Stimulated activated CD8-positive, alpha-beta memory T cell treated with anti-CD3 and anti-CD28 coated beads, Interleukin-15, amount 100 ng/mL, for 48 hours (primary cell): ENCODE results near the gene SCN1A.
"Not testable (repeated sequence)": the region's sequence is repeated elsewhere in the genome, so short reads cannot be mapped to it uniquely, and the experiment has no call there.

Experiments used
- DNase-seq, 2 donors: peaks; one replicate each; pipeline ENCODE4 v3.0.0-alpha.2; 2020; ENCODE audit warnings: low read depth in 2 of 2

The SCN1A gene

GRCh38 chr2:166081131-166081632 is 46.6 kb downstream of the SCN1A start:
- DNase-seq = no peak

GRCh38 chr2:166074430-166074829 is 53.4 kb downstream of the SCN1A start:
- DNase-seq = no peak

DNA sequence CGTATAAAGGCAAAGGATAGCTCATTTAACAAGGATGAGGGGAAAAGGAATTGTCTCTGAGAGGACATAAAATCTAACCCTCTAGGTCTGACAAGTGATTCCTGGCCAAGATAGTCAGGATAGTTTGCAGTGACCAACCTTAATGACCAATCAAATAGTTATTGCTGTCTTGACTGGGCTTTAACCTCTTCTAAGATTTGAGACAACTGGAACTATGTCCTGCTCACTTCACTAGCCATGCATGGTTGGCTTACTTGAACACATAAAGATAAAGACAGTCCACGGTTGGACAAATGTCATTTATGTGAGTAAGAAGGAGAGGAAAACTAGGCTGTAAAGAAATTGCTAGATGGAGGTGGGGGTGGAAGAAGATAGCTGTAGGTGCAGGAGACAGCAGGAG is 53.8 kb downstream of the SCN1A start:
- no peak for DNase-seq

DNA sequence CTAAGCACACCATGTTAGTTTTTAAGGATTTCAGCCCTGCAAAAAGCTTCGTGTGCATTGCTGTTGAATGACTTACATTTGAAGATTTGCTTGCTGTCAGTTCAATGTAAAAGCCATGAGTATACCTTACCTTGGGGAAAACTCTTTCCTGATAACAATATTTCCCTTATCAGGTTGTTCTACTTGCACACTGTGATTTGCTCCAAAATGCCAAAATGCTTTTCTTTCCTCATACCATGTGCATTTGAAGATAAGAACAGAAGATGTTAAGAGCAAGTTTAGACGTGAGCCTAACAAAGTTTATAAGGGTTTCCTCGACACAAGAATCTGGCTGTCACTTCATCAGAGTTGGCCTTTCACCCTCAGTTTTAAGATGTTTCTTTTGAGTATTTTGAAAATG is 57.6 kb downstream of the SCN1A start:
- DNase-seq = no peak

GRCh38 chr2:166068981-166069380 is 58.8 kb downstream of the SCN1A start:
- DNase-seq = no peak

GRCh38 chr2:166067229-166067628 is 60.6 kb downstream of the SCN1A start:
- no peak for DNase-seq

- DNase-seq = no peak
Observed at GRCh38 chr2:166060191-166060590, 67.6 kb downstream of the SCN1A start.

DNA sequence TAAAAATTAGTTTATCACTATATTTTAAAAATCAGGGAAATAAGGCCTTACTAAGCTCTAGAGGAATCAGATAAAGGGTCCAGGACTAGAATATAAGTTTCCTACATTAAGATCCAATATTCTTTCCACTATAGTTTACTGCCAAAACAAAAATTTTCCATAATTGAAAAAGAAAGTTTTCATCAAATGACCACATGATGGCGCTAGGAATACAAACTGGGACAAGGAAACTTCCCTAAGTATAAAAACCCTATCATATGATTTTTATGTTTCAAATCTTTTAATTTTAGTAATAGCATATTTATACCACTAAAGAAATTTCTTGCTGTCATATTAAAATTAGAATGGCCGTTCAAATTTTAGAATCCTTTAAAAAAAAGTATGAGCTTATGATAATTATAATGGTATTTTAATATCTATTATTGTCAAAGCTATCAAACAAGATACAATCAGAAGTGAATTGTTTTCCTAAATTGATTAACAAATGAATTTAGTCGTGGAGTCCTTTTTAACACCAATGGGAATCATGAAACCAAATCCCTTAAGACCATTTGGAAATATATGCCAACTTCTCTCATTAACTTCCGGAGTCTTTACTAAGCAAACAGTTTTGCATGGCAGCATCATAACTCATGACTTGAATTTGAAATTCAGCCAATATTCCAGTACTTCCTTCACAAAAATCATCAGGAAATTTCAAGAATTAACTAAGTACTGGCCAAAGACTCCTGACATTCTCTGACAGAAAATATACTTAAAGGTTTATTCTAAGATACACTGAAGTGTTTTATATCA is 70.3 kb downstream of the SCN1A start:
- no peak for DNase-seq

- DNase-seq = no peak
Observed at GRCh38 chr2:166044853-166045483, 82.9 kb downstream of the SCN1A start.

DNA sequence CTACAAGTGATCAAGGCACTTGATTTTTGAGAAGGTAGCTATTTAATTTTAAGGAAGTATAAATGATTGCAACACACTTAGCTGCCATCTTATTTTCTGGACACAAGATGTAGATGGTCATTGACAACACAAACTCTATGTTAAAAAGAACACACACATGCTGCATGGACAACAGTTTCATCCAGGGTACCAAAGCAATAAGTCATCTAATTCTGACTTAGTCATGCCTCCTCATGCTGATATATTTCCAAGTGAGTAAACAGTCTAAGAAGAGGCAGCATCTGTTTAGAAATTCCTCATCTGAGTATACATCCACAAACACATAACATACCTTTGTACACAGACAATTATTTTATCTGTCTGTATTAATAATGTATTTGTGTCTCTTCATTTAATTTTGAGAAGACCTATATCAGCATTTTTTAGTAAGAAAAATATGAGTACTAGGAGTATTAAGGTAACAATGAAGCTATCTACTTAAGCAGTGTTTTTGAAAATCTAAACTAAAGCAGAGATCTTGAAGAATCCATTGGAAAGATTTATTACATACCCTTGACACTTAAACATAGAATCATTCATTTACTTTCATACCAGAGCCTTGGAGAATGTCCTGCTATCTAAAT is 84.9 kb downstream of the SCN1A start:
- no peak for DNase-seq

- no peak for DNase-seq
Observed at GRCh38 chr2:166042356-166042755, 85.5 kb downstream of the SCN1A start.

GRCh38 chr2:166041613-166042012 is 86.2 kb downstream of the SCN1A start:
- no peak for DNase-seq

DNA sequence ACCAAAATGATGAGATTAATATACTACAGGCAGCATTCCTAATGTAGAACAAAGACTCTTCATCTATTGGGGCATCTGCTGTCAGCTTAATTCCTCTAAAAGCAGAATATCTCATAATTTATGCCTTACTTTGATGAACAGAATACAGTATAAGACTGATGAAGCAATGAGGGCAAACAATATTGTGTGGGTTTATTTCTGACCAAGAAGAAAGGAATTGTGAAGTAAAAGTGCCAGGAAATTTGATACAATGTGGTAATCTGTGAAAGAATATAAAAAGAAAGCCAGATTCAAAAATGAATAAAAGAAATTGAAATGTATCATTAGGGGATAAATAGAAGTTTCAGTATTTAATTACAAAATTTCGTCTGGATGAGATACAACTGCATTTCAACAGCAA is 95.5 kb downstream of the SCN1A start:
- no peak for DNase-seq

GRCh38 chr2:166031054-166031453 is 96.8 kb downstream of the SCN1A start:
- no peak for DNase-seq

- DNase-seq = no peak
Observed at GRCh38 chr2:166025313-166025712, 102.5 kb downstream of the SCN1A start.

GRCh38 chr2:166017208-166017607 is 110.6 kb downstream of the SCN1A start:
- no peak for DNase-seq

DNA sequence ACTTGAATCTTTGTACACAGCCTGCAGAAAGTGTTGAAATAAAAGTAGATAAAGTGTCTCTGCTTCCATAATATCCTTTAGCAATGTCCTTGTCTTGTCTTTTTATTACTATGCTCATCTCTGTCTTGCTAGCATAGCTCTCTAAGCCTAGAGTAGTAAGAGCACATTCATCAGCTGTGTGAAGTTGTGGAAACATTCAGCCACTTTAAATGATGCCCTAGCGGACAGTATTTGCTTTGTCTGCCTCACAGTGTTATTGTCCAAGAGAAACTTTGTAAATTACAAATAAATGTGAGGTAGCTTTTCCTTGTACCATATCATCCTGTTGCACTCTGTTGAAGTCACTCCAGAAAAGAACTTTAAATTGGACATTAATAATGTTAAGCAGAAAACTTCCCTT is 113.9 kb downstream of the SCN1A start:
- DNase-seq = no peak

GRCh38 chr2:166011660-166012059 is 116.2 kb downstream of the SCN1A start:
- no peak for DNase-seq

- DNase-seq = no peak
Observed at GRCh38 chr2:166000401-166000800, 127.4 kb downstream of the SCN1A start.

- no peak for DNase-seq
Observed at GRCh38 chr2:165990846-165991245, 137.0 kb downstream of the SCN1A start.

DNA sequence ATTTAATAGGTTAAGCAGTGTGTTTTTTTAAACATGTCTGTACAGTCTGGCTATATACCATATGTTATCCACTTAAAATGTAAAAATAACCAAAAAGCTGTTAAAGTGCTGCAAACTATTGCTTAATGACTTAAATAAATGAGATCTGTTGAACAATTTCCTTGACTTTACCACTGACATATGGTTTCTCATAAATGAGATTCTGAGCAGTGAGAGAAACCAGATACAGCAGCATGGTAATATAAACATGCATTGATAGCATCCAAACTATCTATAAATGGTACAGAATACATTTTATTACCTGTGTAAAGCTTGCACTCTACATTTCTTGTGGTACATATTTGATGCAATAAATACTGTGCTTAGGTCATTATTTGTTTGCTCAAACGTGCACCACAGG is 138.0 kb downstream of the SCN1A start:
- DNase-seq = no peak

GRCh38 chr2:165985120-165985519 is 142.7 kb downstream of the SCN1A start:
- no peak for DNase-seq

DNA sequence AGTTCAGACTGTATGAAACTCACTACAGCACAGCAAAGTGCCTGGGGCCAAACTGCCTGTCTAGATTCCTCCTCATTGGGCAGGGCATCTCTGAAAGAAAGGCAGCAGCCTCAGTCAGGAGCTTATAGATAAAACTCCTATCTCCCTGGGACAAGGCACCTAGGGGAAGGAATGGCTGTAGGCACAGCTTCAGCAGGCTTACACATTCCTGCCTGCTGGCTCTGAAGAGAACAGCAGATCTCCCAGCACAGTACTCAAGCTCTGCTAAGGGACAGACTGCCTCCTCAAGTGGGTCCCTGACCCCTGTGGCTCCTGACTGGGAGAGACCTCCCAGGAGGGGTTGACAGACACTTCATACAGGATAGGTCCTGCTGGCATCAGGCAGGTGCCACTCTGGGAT is 155.7 kb downstream of the SCN1A start:
- DNase-seq = not testable (repeated sequence)
